ENCODE measurements around the gene HPSE2.

HPSE2 gene

GRCh38 chr10:98646998-98647917, 588.4 kb downstream of the HPSE2 start:
- H3K36me3 Mint-ChIP-seq (ENCODE audit: low read depth), result no peaks in the 10 kb centered on the region
- H3K27me3 Mint-ChIP-seq, result peaks cover 29% of the 10 kb centered on the region
- no peaks in the 10 kb centered on the region for H3K4me1 Mint-ChIP-seq (ENCODE audit: low read depth)
- no peak overlapping the region for H3K27ac Mint-ChIP-seq
- H3K9me3 Mint-ChIP-seq, result no peaks in the 10 kb centered on the region
- H3K4me3 Mint-ChIP-seq, result no peak overlapping the region

GRCh38 chr10:98644466-98644865, 591.2 kb downstream of the HPSE2 start:
- H3K27ac Mint-ChIP-seq, result no peak overlapping the region
- H3K27me3 Mint-ChIP-seq, result peaks cover 30% of the 10 kb centered on the region

GRCh38 chr10:98642281-98642680, 593.4 kb downstream of the HPSE2 start:
- Mint-ChIP-seq H3K36me3 (ENCODE audit: low read depth) (no peaks in the 10 kb centered on the region), H3K27ac (no peak overlapping the region), H3K4me1 (ENCODE audit: low read depth) (no peaks in the 10 kb centered on the region), H3K4me3 (no peak overlapping the region), H3K27me3 (peaks cover 24% of the 10 kb centered on the region), H3K9me3 (no peaks in the 10 kb centered on the region)

More at GRCh38 chr10:98644466-98644865, 591.2 kb downstream of the HPSE2 start:
- H3K9me3 Mint-ChIP-seq, result no peaks in the 10 kb centered on the region
- H3K4me3 Mint-ChIP-seq, result no peak overlapping the region
- no peaks in the 10 kb centered on the region for H3K4me1 Mint-ChIP-seq (ENCODE audit: low read depth)
- no peaks in the 10 kb centered on the region for H3K36me3 Mint-ChIP-seq (ENCODE audit: low read depth)

GRCh38 chr10:98638920-98639319, 596.7 kb downstream of the HPSE2 start:
- no peak overlapping the region for H3K27ac Mint-ChIP-seq
- no peaks in the 10 kb centered on the region for H3K9me3 Mint-ChIP-seq
- no peak overlapping the region for H3K4me3 Mint-ChIP-seq
- H3K36me3 Mint-ChIP-seq (ENCODE audit: low read depth), result no peaks in the 10 kb centered on the region
- H3K27me3 Mint-ChIP-seq, result peaks cover 11% of the 10 kb centered on the region
- no peaks in the 10 kb centered on the region for H3K4me1 Mint-ChIP-seq (ENCODE audit: low read depth)

- Mint-ChIP-seq H3K27ac (no peak overlapping the region), H3K27me3 (peaks cover 11% of the 10 kb centered on the region), H3K9me3 (no peaks in the 10 kb centered on the region), H3K36me3 (ENCODE audit: low read depth) (no peaks in the 10 kb centered on the region), H3K4me3 (no peak overlapping the region), H3K4me1 (ENCODE audit: low read depth) (no peaks in the 10 kb centered on the region)
Observed at GRCh38 chr10:98636921-98637329, 598.7 kb downstream of the HPSE2 start.

- H3K4me1 Mint-ChIP-seq (ENCODE audit: low read depth), result no peaks in the 10 kb centered on the region
- no peak overlapping the region for H3K27ac Mint-ChIP-seq
- no peak overlapping the region for H3K4me3 Mint-ChIP-seq
- no peaks in the 10 kb centered on the region for H3K36me3 Mint-ChIP-seq (ENCODE audit: low read depth)
- H3K27me3 Mint-ChIP-seq, result peaks cover 16% of the 10 kb centered on the region
- H3K9me3 Mint-ChIP-seq, result no peaks in the 10 kb centered on the region
Observed at GRCh38 chr10:98632456-98633150, 603.0 kb downstream of the HPSE2 start.

- no peaks in the 10 kb centered on the region for H3K36me3 Mint-ChIP-seq (ENCODE audit: low read depth)
- no peaks in the 10 kb centered on the region for H3K9me3 Mint-ChIP-seq
- no peak overlapping the region for H3K27ac Mint-ChIP-seq
- H3K4me3 Mint-ChIP-seq, result no peak overlapping the region
- peaks cover 6% of the 10 kb centered on the region for H3K27me3 Mint-ChIP-seq
- H3K4me1 Mint-ChIP-seq (ENCODE audit: low read depth), result no peaks in the 10 kb centered on the region
Observed at GRCh38 chr10:98628206-98628605, 607.4 kb downstream of the HPSE2 start.

- H3K4me1 Mint-ChIP-seq (ENCODE audit: low read depth), result no peaks in the 10 kb centered on the region
- H3K9me3 Mint-ChIP-seq, result no peaks in the 10 kb centered on the region
- H3K27me3 Mint-ChIP-seq, result peaks cover 6% of the 10 kb centered on the region
- H3K4me3 Mint-ChIP-seq, result no peak overlapping the region
- H3K27ac Mint-ChIP-seq, result no peak overlapping the region
- H3K36me3 Mint-ChIP-seq (ENCODE audit: low read depth), result no peaks in the 10 kb centered on the region
Observed at GRCh38 chr10:98627711-98628110, 607.9 kb downstream of the HPSE2 start.

- H3K4me1 Mint-ChIP-seq (ENCODE audit: low read depth), result no peaks in the 10 kb centered on the region
- no peak overlapping the region for H3K4me3 Mint-ChIP-seq
- H3K36me3 Mint-ChIP-seq (ENCODE audit: low read depth), result no peaks in the 10 kb centered on the region
- no peaks in the 10 kb centered on the region for H3K9me3 Mint-ChIP-seq
- H3K27ac Mint-ChIP-seq, result no peak overlapping the region
- peaks cover 6% of the 10 kb centered on the region for H3K27me3 Mint-ChIP-seq
Observed at GRCh38 chr10:98624963-98625362, 610.7 kb downstream of the HPSE2 start.

GRCh38 chr10:98623176-98623575, 612.5 kb downstream of the HPSE2 start:
- H3K27ac Mint-ChIP-seq, result no peak overlapping the region
- H3K4me1 Mint-ChIP-seq (ENCODE audit: low read depth), result no peaks in the 10 kb centered on the region
- H3K36me3 Mint-ChIP-seq (ENCODE audit: low read depth), result no peaks in the 10 kb centered on the region
- no peaks in the 10 kb centered on the region for H3K9me3 Mint-ChIP-seq
- H3K27me3 Mint-ChIP-seq, result peaks cover 6% of the 10 kb centered on the region
- H3K4me3 Mint-ChIP-seq, result no peak overlapping the region

GRCh38 chr10:98621630-98622029, 614.0 kb downstream of the HPSE2 start:
- H3K4me3 Mint-ChIP-seq, result no peak overlapping the region
- H3K36me3 Mint-ChIP-seq (ENCODE audit: low read depth), result no peaks in the 10 kb centered on the region
- H3K9me3 Mint-ChIP-seq, result no peaks in the 10 kb centered on the region
- no peak overlapping the region for H3K27ac Mint-ChIP-seq
- H3K27me3 Mint-ChIP-seq, result peaks cover 4% of the 10 kb centered on the region
- H3K4me1 Mint-ChIP-seq (ENCODE audit: low read depth), result no peaks in the 10 kb centered on the region

GRCh38 chr10:98620503-98620902, 615.1 kb downstream of the HPSE2 start:
- no peaks in the 10 kb centered on the region for H3K36me3 Mint-ChIP-seq (ENCODE audit: low read depth)
- peaks cover 4% of the 10 kb centered on the region for H3K27me3 Mint-ChIP-seq
- H3K27ac Mint-ChIP-seq, result no peak overlapping the region
- H3K4me1 Mint-ChIP-seq (ENCODE audit: low read depth), result no peaks in the 10 kb centered on the region
- H3K9me3 Mint-ChIP-seq, result no peaks in the 10 kb centered on the region
- no peak overlapping the region for H3K4me3 Mint-ChIP-seq

GRCh38 chr10:98619446-98619845, 616.2 kb downstream of the HPSE2 start:
- no peaks in the 10 kb centered on the region for H3K4me1 Mint-ChIP-seq (ENCODE audit: low read depth)
- no peaks in the 10 kb centered on the region for H3K9me3 Mint-ChIP-seq
- H3K36me3 Mint-ChIP-seq (ENCODE audit: low read depth), result no peaks in the 10 kb centered on the region
- H3K27me3 Mint-ChIP-seq, result peaks cover 4% of the 10 kb centered on the region
- H3K4me3 Mint-ChIP-seq, result no peak overlapping the region
- H3K27ac Mint-ChIP-seq, result no peak overlapping the region

- H3K4me1 Mint-ChIP-seq (ENCODE audit: low read depth), result no peaks in the 10 kb centered on the region
- peaks cover 4% of the 10 kb centered on the region for H3K27me3 Mint-ChIP-seq
- H3K4me3 Mint-ChIP-seq, result no peak overlapping the region
- no peak overlapping the region for H3K27ac Mint-ChIP-seq
- no peaks in the 10 kb centered on the region for H3K36me3 Mint-ChIP-seq (ENCODE audit: low read depth)
- H3K9me3 Mint-ChIP-seq, result no peaks in the 10 kb centered on the region
Observed at GRCh38 chr10:98617906-98618520, 617.6 kb downstream of the HPSE2 start.

- Mint-ChIP-seq H3K4me3 (no peak overlapping the region), H3K9me3 (no peaks in the 10 kb centered on the region), H3K27ac (no peak overlapping the region), H3K4me1 (ENCODE audit: low read depth) (no peaks in the 10 kb centered on the region), H3K36me3 (ENCODE audit: low read depth) (no peaks in the 10 kb centered on the region), H3K27me3 (peaks cover 16% of the 10 kb centered on the region)
Observed at GRCh38 chr10:98613446-98613845, 622.2 kb downstream of the HPSE2 start.

Data from stimulated activated naive CD8-positive, alpha-beta T cell treated with anti-CD3 and anti-CD28 coated beads, Interleukin-15, Interleukin-2, amounts not matched to agents 100 ng/mL and 50 ng/mL, for 24 hours (primary cell).